Activated gamma-delta T cell treated with anti-CD3 and anti-CD28 coated beads, Interleukin-2, amount 50 U/mL, for 16 hours (primary cell): Measurements from ENCODE around the gene UBD.

Experiments used
- DNase-seq: peaks from one replicate; pipeline ENCODE4 v3.0.0-alpha.2; 2020; ENCODE audit warnings: low read depth

Gene UBD

DNA sequence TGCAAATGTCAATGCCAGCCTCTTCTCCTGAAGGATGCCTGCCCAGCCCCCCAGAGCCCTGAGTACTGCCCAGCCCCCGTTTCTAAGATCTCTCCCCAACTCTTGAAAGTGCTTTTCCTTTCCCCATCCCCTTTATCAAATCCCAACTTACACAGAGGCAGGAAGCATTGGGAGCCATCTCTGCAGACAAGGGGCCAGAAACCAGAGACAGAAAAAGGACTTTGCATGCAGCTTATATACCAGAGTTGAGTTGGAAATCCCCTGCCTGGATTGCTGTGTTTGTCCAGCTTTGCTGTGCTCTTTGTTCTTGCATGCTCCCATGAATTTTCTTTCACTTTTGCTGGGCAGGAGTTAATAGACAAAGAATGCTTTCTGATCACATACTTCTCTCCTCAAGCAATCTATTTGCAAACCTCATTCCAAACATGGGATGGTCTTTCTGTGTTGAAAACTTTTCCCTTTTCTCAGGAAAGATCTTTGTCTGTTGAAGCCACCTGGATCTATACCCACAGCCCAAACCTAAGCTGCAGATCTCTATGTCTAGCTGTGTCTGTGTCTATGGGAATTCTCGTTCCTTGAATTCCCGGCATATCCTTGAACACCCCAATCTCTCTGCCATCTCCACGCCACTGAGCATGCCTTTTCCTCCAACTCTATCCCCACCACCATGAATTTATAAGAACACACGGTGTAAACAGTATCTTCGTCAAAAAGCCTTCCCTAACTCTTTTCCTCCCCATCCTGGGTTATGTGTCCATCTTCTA is at the start of gene UBD:
TSS of gene UBD (minus strand) at position 209 of the 764 bp plus-strand sequence. CDS start at position 178, 31 bp downstream.
- DNase-seq, result no peak

DNA sequence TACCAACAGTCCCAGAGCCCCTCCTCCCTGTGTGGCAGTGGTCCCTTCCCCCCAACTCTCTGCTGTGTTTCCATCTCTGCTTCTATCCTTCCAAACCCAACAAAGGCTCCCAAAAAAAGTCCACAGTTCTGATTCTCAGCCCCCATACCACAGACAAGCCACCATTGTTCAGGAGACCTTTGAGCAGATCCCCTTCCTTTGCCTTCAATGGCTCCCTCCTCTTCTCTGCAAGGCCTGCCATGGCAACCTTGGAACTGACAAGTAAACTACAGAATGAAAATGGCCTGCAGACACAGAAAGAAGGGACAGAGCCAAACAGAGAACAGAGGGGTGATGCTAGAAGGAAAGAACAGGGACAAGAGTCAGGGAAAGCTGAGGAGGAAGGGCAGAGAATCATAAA is 48.6 kb upstream of the UBD start:
- no peak for DNase-seq

- no peak for DNase-seq
Observed at GRCh38 chr6:29603930-29604329, 44.4 kb upstream of the UBD start.

GRCh38 chr6:29603456-29603855 is 43.9 kb upstream of the UBD start:
- no peak for DNase-seq

DNA sequence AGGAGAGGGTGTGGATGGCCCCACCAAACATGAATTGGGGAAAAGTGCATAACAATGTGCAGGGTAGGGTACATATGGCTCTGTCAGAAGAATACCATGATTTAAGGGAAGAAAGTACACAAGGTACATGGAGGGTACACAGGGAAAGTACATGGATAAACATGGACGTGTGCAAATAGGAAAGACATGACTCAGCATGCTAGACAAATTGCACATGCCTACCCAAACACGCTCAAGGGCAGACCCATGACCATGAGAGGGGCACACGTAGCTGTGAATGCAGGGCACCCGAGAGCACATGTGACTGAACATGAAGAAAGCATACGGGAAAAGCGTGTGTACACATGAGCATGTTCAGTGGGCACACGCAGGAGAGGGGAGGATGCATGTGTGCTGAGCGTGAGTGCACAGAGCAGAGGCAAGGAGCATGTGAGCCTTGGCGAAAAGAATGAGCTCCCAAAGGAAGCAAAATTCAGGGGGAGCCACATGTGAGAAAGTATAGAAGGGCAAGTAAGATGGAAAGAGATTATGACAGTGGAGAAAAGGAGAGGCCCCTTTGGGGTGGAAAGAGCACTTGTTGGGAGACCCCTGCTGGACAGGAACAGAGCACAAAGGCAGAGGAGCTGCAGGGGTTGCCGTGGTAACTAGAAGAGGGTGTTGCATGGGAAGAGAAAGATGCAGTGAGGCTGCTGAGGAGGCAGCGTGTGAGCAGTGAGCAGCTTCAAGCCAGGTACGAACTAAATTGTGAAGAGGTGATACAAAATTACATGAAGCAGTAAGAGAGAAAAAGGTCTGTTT is 43.2 kb upstream of the UBD start:
- no peak for DNase-seq

DNA sequence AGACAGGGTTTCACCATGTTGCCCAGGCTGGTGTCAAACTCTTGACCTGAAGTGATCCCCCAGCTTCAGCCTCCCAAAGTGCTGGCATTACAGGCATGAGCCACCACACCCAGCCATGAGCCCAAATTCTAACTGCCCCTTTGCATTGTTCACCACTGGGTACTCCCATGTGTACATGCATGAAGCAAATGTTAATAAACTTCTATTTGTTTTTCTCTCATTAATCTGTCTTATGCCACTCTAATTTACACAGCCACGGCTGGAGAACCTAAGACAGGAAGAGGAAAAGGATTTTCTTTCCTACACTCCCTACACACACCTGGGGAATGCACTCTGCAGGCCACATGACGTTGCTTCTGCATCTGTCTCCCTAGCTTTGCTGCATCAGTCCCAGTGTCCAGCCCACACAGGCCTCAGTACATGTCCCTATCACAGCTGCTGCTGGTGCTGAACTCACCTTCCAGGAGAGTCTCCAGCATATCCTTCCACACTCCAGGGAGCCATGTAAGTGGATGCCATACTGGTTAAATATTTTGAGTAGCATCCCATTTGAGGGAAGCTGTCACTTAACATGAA is 38.7 kb upstream of the UBD start:
- DNase-seq, result no peak

DNA sequence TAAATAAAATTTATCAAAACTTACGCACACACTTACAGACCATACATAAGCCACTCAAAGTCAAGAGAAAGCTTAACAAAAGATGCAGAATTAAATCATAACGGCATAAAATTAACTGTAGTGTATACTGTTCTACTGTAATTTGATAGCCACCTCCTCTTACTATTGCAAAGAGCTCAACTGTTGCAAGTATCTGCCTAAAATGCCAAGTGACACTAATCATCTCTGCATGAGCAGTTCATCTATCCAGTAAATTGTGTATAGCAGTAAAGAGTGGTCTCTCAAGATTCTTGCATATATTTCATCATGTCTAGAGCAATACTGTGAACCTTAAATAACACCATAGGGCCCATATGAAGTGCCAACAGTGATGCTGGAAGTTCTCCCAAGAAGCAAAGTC is 37.7 kb upstream of the UBD start:
- DNase-seq, result no peak

DNA sequence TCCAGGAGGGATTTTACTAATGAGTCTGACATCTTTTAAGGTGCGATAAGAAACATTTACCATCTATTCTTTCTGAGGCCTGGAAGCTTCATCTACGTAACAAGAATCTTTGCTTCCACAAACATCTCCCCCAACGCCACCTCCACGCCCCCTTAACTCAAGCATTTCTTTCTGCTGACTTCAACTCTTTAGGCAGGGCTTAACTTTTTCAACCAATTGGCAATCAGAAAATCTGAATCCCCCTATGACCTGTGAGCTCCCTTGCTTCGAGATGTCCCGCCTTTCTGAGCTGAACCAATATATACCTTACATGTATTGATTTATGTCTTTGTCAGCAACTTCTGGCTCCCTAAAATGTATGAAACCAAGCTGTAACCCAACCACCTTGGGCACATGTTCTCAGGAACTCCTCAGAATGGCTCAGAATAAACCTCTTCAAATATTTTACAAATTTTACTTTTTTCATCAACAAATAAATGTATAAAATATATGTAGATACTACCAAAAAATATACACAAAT is 36.9 kb upstream of the UBD start:
- DNase-seq, result no peak

GRCh38 chr6:29593199-29593855 is 33.8 kb upstream of the UBD start:
- no peak for DNase-seq

GRCh38 chr6:29591677-29592076 is 32.1 kb upstream of the UBD start:
- no peak for DNase-seq

DNA sequence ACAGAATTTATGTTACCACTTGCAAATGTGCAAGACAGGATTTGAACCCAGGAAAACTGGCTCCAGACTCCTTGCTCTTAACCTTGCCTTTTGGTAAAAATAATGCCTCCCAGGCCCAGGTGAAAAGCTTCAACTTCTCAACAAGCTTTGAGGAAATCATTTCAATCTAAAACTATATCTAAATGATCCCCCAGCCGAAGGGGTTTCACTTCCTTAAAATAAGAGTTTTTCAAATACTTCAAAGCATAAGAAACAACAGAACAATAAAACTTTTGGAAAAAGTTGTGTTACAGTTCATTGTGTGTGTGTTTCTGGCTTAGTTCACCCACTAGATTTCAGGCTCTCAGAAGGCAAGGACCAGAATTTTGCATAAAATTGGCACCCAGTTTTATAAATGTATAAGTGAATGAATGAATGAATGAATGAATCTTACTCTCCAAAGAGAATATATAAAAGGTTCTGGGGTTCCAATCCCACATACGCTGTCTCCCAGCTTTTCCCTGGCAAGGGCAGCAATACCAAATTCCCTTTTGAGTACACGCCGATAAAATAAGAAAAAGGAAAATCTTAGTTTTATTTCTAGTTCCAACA is 30.8 kb upstream of the UBD start:
- no peak for DNase-seq

GRCh38 chr6:29589423-29590048 is 30.0 kb upstream of the UBD start:
- peak; percentile 41 for DNase-seq

- no peak for DNase-seq
Observed at GRCh38 chr6:29584821-29585220, 25.3 kb upstream of the UBD start, which contains the start of gene OR2H2. OR2H2 (plus strand) TSS chr6:29585121; CDS start chr6:29587945, 2,824 bp downstream.

GRCh38 chr6:29577544-29577943 is 18.0 kb upstream of the UBD start:
- no peak for DNase-seq

DNA sequence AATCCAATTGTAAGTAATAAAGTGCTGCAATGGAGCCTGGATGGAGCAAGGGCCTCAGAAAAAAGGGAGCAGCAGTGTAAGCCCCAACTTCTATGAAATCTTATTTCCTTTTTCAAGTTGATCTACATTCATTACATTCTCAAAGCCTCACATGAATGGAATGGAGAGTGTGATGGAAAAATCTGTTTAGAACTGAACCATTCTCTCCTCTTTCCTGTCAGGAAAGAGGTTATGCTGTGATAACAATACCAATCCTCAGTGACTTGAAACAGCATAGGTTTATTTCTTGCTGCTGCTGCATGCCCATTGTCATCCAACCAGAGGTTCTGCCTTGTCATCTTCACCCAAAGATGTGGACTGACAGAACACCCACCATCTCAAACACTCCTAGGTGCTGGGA is 16.5 kb upstream of the UBD start:
- no peak for DNase-seq

GRCh38 chr6:29567991-29568390 is 8.5 kb upstream of the UBD start:
- no peak for DNase-seq

DNA sequence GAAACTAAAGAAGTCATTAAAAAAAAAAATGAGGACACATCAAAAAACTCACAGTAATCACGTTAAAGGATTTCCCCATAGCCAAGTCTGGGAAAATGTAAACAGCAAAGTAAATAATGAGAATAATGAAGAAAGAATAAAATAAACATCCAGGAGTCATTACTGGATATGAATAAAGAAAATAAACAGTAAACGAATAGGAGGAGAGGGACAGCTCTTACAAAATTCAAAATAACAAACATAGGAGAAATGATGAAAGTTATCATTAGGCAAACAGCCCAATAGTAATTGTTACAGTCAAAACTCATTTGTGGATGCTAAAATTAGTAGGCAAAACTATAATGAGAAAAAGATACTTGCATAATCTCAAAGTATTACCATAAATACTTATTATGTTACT is 8.0 kb upstream of the UBD start:
- DNase-seq, result no peak

DNA sequence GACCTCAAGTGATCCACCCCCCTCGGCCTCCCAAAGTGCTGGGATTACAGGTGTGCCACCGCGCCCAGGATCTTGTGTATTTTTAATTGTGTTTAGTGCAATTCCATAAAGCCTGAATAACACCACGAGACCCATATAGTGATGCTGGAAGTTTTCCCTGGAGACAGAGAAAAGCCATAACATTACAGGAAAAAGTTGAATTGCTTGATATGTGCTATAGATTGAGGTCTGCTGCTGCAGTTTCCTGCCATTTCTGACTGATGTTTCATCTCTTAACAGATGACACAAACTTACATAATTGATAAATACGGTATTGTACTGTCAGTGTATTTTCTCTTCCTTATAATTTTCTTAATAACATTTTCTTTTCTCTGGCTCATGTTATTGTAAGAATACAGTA is 7.3 kb upstream of the UBD start:
- DNase-seq, result no peak

GRCh38 chr6:29564875-29565274 is 5.3 kb upstream of the UBD start:
- no peak for DNase-seq

- no peak for DNase-seq
Observed at GRCh38 chr6:29563435-29563965, 4.0 kb upstream of the UBD start.

DNA sequence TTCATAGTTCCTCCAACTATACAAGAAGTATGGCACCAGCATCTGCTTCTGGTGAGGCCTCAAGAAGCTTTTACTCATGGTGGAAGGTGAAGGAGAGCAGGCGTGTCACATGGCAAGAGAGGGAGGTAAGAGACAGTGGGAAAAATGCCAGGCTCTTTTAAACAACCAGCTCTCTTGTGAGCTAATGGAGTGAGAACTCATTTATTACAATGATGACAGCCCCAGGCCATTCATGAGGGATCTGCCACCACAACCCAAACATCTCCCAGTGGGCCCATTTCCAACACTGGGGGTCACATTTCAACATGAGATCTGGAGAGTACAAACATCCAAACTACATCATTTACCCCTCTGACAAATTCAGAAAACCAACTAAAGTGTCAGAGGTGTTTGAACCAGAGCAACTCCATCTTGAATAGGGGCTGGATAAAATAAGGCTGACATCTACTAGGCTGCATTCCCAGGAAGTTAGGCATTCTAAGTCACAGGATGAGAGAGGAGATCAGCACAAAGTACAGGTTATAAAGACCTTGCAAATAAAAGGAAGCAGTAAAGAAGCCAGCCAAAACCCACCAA is 2.2 kb upstream of the UBD start:
- DNase-seq, result no peak
